Stimulated activated CD8-positive, alpha-beta memory T cell treated with anti-CD3 and anti-CD28 coated beads, Interleukin-12 subunit alpha, Interleukin-12 subunit beta, amount 100 ng/mL, for 4 hours (primary cell): ENCODE data around the gene CUTC.
"Not testable (repeated sequence)": the region's sequence is repeated elsewhere in the genome, so short reads cannot be mapped to it uniquely, and the experiment has no call there.

ENCODE experiments used
- DNase-seq: peaks from one replicate; pipeline ENCODE4 v3.0.0-alpha.2; 2020; ENCODE audit warnings: low read depth

Gene CUTC, protein sequence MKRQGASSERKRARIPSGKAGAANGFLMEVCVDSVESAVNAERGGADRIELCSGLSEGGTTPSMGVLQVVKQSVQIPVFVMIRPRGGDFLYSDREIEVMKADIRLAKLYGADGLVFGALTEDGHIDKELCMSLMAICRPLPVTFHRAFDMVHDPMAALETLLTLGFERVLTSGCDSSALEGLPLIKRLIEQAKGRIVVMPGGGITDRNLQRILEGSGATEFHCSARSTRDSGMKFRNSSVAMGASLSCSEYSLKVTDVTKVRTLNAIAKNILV

DNA sequence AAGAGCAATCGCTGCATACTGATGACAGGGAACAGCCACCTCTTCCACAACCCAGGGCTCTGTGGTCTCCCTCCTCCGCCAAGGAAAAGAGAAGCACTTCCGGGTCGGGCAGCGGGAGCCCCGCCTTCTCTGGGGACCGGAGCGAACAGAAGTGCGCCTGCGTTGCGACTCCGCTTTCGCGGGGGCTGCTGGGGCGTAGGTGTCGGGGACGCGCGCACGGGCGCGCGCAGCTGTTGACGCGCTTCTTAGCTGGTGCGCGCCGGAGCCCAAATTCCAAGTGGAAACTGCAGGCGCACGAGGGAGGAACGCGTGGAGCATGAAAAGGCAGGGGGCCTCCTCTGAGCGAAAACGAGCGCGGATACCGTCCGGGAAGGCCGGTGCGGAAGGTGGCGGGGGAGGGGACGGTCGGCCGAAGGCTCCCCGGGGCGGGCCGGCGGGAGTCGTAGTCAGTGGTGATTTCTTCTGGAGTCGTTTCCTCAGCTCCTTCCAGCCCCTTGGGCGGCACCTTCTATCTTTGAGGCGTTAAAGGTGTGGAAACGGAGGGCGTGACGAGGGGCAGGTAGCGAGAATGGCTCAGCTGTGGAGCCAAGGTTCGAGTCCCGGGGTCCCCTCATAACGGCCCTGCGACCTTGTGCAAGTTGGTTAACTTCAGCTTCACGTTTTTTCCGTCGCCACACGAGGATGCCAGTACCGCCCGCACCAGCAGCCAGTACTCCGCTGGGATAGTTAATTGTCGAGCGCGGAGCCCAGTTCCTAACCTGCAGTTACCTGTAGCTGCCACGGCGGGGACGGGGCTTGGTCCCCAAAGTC, at the start of gene CUTC, which contains the start of gene COX15:
TSS of gene CUTC (plus strand) at position 202 of the 810 bp plus-strand sequence. CDS start at position 317, 115 bp downstream.
TSS of gene COX15 (minus strand) at position 95 of the 810 bp plus-strand sequence. CDS start at position 17, 78 bp downstream.
- peak; percentile 90 for DNase-seq

DNA sequence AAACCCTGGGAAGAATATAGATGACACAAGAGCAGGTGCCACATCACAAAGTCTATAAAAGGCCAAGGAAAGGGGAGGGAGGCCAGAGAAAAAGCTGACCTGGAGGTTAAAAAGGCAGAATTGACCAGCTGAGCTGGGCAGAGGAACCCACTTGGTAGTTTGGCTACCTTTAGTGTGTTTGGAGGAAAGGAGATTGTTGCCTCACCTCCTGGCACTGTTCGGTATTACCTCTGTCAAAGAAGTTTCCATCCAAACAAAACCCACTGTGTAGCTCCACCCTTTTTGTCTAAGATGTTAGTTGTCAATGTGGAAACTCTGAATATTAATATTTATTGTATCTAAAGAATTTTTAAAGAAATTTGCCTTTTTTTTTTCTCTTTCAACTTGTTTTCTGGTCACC, 49.3 kb upstream of the CUTC start:
- no peak for DNase-seq

DNA sequence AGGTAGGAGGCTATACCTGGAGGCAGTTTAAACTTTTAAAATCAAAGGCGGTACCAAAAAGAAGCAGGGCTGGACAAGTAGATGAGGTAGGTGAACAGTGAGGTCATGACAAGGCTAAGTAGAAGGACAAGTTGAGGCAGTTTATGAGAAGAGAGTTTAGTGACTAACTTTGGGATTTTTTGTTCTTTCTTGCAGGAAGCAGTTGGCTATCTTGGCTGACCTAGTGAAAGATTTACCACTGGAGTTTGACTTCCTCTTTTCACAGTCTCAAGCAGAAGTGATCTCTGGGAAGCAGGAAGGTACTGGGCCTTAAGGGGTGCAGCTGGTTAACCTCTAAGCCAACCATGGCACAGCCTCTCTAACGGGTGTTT, 46.5 kb upstream of the CUTC start:
- no peak for DNase-seq

DNA sequence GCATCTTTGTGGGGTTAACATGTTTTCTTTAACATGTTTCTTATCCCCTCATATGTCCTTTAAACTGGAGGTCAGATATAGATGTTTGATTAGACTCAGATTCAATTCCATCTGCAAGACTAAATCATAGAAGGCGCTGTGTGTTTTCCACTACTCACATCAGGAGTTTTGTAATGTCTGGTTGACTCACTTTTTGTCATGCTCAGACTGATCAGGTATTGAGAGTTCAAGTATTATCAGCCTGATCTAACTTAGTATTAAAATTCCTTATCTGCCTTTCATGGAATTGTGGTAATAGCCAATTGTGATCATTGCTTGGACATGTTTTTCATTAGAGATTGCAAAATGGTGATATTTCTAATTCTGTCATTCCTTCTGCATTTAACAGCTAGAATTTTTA, 42.6 kb upstream of the CUTC start:
- DNase-seq: no peak

DNA sequence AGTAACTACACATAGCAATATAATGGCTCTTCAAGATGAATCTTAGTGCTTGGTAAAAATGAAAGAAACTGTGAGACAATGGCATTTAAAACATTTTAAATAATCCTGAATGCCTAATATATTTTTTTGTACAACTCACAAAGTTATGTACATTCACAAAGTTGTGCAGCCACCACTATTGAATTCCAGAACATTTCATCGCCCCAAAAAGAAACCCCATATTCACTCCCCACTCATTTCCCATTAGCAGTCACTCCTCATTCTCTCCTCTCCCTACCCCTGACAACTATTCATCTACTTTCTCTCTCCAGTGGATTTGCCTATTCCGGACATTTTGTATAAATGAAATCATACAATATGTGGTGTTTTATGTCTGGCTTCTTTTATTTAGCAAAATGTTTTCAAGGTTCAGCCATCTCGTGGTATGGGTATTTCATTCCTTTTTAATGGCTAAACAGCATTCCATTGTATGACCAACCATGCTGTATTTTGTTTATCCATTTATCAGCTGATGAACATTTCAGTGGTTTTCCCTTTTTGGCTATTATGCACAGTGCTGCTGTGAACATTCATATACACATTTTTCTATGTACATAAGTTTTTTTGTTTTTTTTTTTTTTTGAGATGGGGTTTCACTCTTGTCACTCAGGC, 38.0 kb upstream of the CUTC start:
- DNase-seq: no peak

DNA sequence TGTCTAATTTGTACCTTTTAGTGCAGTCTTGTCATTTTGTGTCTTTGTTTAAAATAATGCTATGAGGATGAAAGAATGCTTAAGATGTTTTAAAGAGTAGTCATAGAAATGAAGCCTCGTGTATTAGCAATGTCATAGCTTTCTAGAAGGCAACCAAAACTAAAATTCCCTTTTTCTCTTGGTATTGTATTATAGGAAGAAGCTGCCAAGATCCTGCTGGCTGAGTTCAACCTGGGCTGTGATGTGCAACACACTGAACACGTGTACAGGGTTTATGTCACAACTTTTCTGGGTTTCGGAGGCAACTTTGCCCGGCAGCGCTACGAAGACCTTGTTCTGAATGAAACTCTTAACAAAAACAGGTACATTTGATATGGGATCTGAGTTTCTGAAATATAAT, 36.3 kb upstream of the CUTC start:
- no peak for DNase-seq

DNA sequence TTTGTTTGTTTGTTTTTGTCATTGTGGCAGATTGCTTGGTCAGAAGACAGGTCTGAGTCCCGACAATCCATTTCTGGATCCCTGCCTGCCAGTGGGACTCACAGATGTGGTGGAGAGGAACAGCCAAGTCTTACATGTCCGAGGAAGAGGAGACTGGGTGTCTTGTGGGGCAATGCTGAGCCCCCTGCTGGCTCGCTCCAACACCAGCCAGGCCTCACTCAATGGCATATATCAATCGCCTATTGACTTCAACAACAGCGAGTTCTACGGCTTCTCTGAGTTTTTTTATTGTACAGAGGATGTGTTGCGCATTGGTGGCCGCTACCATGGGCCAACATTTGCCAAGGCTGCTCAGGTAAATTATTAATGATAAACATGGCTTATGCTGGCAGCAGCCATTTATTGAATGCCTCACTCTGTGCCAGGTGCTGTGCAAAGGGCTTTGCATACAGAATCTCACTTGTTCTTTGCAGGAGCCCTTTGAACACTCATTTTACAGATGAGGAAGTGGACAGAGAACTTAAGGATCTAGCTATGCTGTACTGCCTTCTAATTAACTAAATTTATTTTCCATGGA, 33.4 kb upstream of the CUTC start:
- no peak for DNase-seq

DNA sequence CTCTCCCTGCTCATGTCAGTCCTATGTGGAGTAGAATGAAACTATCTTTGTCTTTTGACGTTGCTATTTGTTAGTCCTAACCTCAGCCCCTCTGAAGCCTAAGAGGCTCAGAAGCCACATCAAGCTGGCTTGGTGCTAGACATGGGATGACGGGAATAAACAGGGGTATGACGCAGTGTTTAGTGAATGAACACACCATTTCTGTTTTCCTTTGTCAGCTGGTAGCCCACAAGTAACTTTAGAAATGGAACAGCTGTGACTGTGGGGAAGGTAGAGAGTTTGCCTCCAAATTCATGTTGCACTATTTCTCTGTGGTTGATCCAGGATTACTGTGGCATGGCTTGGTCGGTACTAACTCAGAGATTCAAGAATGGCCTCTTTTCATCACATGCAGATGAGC, 31.4 kb upstream of the CUTC start:
- DNase-seq: no peak

DNA sequence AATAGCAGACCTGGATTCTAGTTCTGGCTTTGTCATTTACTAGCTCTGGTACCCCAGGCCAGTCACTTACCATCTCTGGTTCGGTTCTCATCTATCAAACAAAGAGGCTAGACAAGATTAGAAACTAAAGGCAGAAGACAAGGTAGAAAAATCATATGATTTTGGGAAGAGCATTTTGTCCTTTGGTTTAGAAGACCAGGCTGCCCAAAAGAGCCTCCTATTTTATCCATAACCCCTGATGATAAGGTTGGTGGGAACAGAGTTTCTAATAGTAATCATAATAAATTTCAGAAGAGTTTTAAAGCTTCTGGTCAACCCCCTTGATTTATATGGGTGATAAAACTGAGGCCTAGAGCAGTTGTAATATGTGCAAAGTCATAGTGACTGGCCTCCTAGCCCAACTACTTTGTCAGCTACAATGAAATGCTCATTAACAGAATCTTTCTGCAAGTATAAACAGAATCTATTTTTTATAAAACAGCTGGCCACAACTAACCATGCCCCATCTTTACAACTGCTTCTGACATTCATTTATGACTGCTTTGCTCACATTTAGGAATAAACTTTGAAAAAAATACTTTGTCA, 23.5 kb upstream of the CUTC start:
- no peak for DNase-seq

DNA sequence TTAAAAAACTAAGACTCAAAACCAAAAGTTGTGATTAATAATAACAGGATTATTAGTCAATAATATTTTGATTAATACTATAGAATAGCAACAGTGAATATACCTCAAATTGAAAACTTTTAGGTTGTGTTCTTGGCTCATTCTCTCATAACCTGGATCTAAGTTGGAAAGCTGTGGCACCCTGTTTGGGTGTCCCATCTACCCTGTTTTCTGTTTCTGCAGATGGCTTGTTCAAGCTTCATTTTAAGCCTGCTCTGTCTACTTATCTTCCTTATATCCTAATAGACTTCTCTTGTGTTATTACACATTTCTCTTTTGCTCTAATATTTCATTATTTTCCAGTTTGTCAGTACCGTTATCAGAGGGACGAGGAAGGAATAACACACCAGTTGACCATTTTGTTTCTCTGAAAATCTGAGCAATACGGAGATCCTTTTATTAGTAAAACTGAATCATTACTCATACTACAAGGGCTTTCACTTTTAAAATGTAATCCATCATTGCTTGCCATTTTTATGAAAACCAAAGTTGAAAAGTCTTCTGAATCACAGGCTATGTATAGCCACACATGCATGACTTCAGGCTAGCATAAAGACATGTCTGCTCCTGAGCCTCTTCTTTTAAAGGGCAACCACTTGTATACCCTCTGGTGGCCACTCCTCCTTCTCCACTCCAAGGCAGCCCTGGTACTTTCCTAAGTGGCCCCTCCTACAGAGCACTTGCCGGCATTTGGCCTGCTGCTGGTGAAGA, 22.4 kb upstream of the CUTC start:
- DNase-seq: no peak

DNA sequence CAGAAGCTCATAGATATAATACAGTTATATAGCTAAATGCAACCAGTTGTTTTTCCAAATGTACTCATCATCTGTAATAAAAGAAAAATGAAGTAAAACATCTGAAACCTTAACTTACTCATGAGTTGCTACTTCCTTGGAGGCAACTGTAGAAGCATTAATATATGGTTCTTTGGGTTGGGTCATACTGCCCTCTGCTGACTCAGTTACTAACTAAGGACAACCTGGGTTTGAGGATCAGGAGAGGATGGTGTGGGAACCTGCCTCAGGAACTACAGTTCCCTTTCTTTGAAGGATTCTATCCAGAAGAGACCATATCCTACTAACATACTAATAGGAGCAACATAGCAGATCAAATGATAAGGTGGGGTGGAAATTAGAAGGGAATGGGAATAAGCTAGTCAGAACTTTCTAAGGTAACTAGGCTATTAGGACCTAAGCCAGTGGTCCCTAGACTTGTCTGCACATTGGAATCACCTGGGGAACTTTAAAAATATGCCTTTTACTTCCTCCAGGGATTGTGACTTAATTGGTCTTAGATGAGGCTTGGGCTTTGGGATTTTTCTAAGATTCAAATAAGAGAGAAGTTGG, 20.8 kb upstream of the CUTC start:
- no peak for DNase-seq

DNA sequence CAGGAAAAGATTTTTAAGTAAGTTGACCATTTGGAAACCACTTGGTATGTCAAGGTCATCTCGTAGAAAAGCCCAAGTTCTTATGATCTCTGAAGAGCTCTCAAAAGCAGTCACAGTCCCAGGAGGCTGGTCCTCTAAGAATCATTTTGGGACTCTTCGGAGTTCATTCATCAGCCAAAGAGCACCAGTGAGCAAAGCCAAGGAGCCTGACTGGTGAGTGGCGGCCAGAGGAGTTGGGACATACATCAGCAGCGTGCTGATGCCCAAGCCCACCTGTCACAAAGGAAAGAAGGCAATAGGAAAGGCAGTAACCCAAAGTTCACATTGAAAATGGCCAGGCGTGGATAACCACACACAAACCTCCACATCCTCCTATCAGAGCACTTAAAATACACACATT, 17.6 kb upstream of the CUTC start:
- no peak for DNase-seq

DNA sequence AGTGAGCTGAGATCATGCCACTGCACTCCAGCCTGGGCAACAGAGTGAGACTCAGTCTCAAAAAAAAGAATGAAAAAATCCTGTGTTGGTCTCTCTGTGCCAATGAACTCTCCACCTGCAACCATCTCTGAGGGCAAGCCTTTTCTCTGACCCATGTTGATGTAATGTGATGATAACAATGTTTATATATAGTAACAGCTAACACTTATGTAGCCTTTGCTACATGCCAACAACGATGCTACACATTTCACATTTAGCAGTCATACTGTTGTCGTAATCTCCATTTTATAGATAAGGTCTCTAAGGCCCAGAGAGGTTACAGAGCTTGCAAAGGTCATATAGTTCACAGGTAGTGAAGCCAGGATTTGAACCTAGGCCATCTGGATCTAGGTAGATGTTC, 11.6 kb upstream of the CUTC start:
- no peak for DNase-seq

DNA sequence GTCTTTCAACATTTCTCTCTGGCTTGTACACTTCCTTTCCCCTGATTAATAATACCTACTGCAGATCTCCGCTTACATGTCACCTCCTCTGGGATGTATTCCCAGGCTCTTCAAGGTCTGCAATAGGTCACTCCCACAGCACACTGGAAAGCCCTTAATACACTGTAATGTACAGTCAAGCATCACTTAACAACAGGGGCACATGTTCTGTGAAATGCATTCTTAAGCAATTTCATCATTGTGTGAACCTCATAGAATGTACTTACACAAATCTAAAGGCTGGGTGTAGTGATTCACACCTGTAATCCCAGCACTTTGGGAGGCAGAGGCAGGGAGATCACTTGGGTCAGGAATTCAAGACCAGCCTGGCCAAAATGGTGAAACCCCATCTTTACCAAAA, 2.0 kb upstream of the CUTC start:
- no peak for DNase-seq

DNA sequence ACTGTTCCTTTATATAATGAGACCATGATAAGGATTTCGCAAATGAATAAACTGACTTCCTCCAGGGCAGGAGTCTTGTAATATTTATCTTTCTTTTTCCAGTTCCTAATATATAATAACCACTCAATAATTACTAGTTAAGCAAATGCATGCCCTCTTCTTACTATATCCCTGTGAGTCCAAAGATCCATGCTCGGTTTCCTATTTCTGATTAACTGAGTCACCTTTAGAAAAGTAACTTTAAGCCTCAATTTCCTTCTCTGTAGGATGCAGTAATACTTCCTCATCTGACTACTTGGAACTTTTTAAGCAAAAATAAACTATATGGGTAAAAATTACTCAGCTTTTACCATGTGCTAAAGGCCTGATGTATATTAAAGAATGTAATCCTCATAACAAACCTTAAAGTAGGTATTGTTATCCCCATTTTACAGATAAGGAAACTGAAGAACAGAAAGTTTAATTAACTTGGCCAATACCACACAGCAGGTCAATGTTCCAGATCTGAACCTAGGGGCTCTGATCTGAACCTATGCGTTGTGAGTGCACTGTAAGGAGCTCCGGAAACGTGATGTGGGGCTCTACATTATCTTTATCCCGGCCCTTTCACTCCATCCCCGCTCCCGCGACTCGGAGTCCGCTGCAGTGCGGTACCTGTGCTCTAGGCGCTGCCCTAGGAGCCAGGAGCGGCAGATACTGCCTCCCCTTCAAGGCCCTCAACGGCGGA, 565 bp upstream of the CUTC start:
- DNase-seq: no peak

DNA sequence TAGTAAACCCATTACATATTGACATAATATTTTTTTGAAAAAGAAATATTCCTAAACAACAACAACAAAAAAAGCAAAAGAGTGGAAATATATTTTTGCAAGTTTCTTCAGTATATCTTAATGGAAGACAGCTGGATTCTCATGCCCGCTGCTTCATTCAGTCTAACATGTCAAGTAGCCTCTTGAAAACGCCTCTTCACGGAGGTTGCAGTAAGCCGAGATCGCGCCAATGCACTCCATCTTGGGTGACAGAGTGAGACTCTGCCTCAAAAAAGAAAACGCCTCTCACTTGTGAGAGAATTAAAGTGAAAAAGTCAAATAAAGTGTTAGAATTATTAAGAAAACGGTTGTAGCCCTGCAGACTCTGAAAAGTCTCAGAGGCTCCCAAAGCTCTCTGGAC, 1.3 kb downstream of the CUTC start:
- no peak for DNase-seq

DNA sequence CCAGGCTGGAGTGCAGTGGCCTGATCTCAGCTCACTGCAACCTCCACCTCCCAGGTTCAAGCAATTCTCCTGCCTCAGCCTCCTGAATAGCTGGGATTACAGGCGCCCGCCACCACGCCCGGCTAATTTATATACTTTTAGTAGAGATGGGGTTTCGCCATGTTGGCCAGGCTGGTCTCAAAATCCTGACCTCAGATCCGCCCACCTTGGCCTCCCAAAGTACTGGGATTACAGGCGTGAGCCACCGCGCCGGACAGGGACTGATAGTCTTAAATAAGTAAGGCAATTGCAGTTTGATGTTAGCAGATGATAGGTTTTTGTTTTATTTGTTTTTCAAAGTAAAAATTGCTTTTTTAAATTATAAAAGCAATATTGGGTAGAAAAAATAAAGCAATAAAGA, 2.1 kb downstream of the CUTC start:
- not testable (repeated sequence) for DNase-seq

DNA sequence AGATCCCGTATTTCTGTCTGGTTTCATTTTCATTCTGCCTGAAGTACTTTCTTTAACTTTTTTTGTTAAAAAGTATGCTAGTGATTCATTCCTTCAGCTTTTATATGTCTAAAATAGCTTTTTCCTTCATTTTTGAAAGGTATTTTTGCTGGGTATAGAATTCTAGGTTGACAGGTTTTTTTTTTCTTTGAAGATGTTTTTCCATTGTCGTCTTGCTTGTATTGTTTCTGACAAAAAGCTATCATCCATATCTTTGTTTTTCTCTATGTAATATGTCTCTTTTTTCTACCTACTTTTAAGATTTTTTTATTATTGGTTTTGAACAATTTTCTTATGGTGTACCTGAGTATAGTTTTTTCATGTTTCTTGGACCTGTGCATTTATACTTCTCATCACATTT, 8.2 kb downstream of the CUTC start:
- DNase-seq: no peak

DNA sequence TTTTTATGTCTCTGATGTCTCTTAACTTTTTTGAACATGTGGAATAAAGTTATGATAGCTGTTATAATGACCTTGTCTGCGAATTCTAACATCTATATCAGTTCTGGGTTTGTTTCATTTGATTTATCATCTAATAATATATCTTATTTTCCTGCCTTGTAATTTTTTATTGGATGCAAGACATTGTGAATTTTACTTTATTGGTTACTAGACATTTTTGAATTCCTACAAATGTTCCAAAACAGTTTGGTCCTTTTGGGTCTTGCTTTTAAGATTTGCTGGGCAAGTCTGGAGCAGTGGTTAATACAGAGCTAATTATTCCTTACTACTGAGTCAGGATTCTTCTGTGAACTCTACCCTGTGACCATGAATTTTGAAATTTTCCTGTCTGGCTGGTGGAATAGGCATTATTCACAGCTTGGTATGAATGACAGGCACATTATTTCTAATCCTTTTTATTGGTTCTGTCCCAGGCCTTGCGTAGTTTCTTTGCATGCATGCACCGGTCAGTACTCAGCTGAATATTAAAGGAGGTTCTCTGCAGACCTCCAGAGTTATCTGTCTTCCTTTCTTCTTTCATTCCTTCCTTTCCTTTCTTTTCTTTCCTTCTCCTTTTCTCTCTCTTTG, 9.0 kb downstream of the CUTC start:
- no peak for DNase-seq

DNA sequence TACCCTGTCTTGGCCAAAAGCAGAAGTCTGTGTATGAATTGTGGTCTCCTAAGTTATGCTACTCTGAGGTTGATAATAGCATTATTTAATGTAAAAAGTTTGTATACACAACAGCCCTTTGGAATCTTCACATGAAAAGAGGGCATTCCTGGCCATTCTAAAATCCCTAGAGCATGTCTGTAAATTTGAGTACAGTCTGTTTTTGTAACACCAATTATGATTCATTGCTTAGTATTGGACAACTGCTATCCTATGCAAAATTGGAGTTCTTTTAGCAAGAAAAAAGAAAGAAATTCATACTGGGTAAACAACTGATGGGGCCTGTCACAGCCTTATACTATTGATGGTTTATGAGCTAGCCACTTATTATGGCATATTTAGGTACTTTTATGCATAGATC, 10.2 kb downstream of the CUTC start:
- DNase-seq: no peak
